Measurements from ENCODE around the gene VWA8. TPM values are rescaled to one million over a fixed set of nuclear protein-coding genes. Genes with fewer than 3 reads are reported as not detected.

Gene VWA8
- total RNA-seq, 1 donor from 2014 or later: 14.6 TPM

GRCh38 chr13:41974262-41974900 lies 13.5 kb upstream of the VWA8 start:
- TF ChIP-seq CTCF (IDR thresholded peaks at IDR 0.05; ENCODE audit: insufficient read depth, low read length, poor library complexity, severe bottlenecking): no peak
- Histone ChIP-seq H3K36me3 (ENCODE audit: control insufficient read depth, insufficient read depth, low read length) (no peaks in the 10 kb centered on the region), H3K4me3 (ENCODE audit: low read depth, low read length) (no peak overlapping the region), H3K27me3 (ENCODE audit: control insufficient read depth, insufficient read depth, low read length) (no peaks in the 10 kb centered on the region)
- DNase-seq (ENCODE audit: low read depth): no peak

- H3K36me3 ChIP-seq (ENCODE audit: control insufficient read depth, insufficient read depth, low read length): no peaks in the 10 kb centered on the region
- H3K4me3 ChIP-seq (ENCODE audit: low read depth, low read length): no peak overlapping the region
- no peaks in the 10 kb centered on the region for H3K27me3 ChIP-seq (ENCODE audit: control insufficient read depth, insufficient read depth, low read length)
- no peak for DNase-seq (ENCODE audit: low read depth)
- no peak for TF ChIP-seq CTCF (IDR thresholded peaks at IDR 0.05; ENCODE audit: insufficient read depth, low read length, poor library complexity, severe bottlenecking)
These were observed 12.4 kb upstream of the VWA8 start for GRCh38 chr13:41973247-41973741.

GRCh38 chr13:41971848-41972247 lies 10.9 kb upstream of the VWA8 start:
- no peak for TF ChIP-seq CTCF (IDR thresholded peaks at IDR 0.05; ENCODE audit: insufficient read depth, low read length, poor library complexity, severe bottlenecking)
- Histone ChIP-seq H3K27me3 (ENCODE audit: control insufficient read depth, insufficient read depth, low read length) (no peaks in the 10 kb centered on the region), H3K36me3 (ENCODE audit: control insufficient read depth, insufficient read depth, low read length) (no peaks in the 10 kb centered on the region), H3K4me3 (ENCODE audit: low read depth, low read length) (no peak overlapping the region)
- no peak for DNase-seq (ENCODE audit: low read depth)

- TF ChIP-seq CTCF (IDR thresholded peaks at IDR 0.05; ENCODE audit: insufficient read depth, low read length, poor library complexity, severe bottlenecking): no peak
- Histone ChIP-seq H3K27me3 (ENCODE audit: control insufficient read depth, insufficient read depth, low read length) (no peaks in the 10 kb centered on the region), H3K36me3 (ENCODE audit: control insufficient read depth, insufficient read depth, low read length) (no peaks in the 10 kb centered on the region), H3K4me3 (ENCODE audit: low read depth, low read length) (no peak overlapping the region)
- no peak for DNase-seq (ENCODE audit: low read depth)
These were observed 10.0 kb upstream of the VWA8 start for GRCh38 chr13:41970918-41971317.

- no peak for DNase-seq (ENCODE audit: low read depth)
- TF ChIP-seq CTCF (IDR thresholded peaks at IDR 0.05; ENCODE audit: insufficient read depth, low read length, poor library complexity, severe bottlenecking): no peak
- Histone ChIP-seq H3K27me3 (ENCODE audit: control insufficient read depth, insufficient read depth, low read length) (no peaks in the 10 kb centered on the region), H3K4me3 (ENCODE audit: low read depth, low read length) (no peak overlapping the region), H3K36me3 (ENCODE audit: control insufficient read depth, insufficient read depth, low read length) (no peaks in the 10 kb centered on the region)
These were observed 9.1 kb upstream of the VWA8 start for GRCh38 chr13:41970022-41970421.

GRCh38 chr13:41969072-41969471 lies 8.2 kb upstream of the VWA8 start:
- Histone ChIP-seq H3K36me3 (ENCODE audit: control insufficient read depth, insufficient read depth, low read length) (no peaks in the 10 kb centered on the region), H3K4me3 (ENCODE audit: low read depth, low read length) (no peak overlapping the region), H3K27me3 (ENCODE audit: control insufficient read depth, insufficient read depth, low read length) (no peaks in the 10 kb centered on the region)
- DNase-seq (ENCODE audit: low read depth): no peak
- no peak for TF ChIP-seq CTCF (IDR thresholded peaks at IDR 0.05; ENCODE audit: insufficient read depth, low read length, poor library complexity, severe bottlenecking)
